ENCODE measurements around the gene XKR3.
"Not testable (repeated sequence)": the region's sequence is repeated elsewhere in the genome, so short reads cannot be mapped to it uniquely, and the experiment has no call there.

The XKR3 gene

GRCh38 chr22:16824716-16825687, at the start of gene XKR3:
TSS of gene XKR3 (minus strand) at chr22:16825411. CDS start at chr22:16808073, 17,338 bp downstream.
- peak; percentile 81 to 87 for DNase-seq

- not testable (repeated sequence) for DNase-seq
These were observed 44.4 kb upstream of the XKR3 start for GRCh38 chr22:16869640-16870039.

GRCh38 chr22:16866167-16866566, 41.0 kb upstream of the XKR3 start:
- DNase-seq: no peak

GRCh38 chr22:16856851-16857250, 31.6 kb upstream of the XKR3 start:
- DNase-seq: not testable (repeated sequence)

GRCh38 chr22:16854631-16855030, 29.4 kb upstream of the XKR3 start:
- peak; percentile 79 to 90 for DNase-seq

GRCh38 chr22:16851268-16851996, 26.2 kb upstream of the XKR3 start:
- peak in 1 of 2 experiments; percentile 7 for DNase-seq

GRCh38 chr22:16847271-16847670, 22.1 kb upstream of the XKR3 start:
- peak; percentile 36 to 56 for DNase-seq

- DNase-seq: no peak
These were observed 20.7 kb upstream of the XKR3 start for GRCh38 chr22:16845881-16846280.

GRCh38 chr22:16845465-16845864, 20.3 kb upstream of the XKR3 start:
- DNase-seq: no peak

- no peak for DNase-seq
These were observed 19.3 kb upstream of the XKR3 start for GRCh38 chr22:16844529-16844928.

- DNase-seq: no peak
These were observed 12.9 kb upstream of the XKR3 start for GRCh38 chr22:16838073-16838472.

GRCh38 chr22:16834971-16835370, 9.8 kb upstream of the XKR3 start:
- peak; percentile 27 to 58 for DNase-seq

GRCh38 chr22:16831257-16831656, 6.0 kb upstream of the XKR3 start:
- DNase-seq: no peak

GRCh38 chr22:16829985-16830384, 4.8 kb upstream of the XKR3 start:
- no peak for DNase-seq

- DNase-seq: no peak
These were observed 3.7 kb upstream of the XKR3 start for GRCh38 chr22:16828876-16829275.

- DNase-seq: no peak
These were observed 2.3 kb upstream of the XKR3 start for GRCh38 chr22:16827506-16827905.

GRCh38 chr22:16819249-16819648, 6.0 kb downstream of the XKR3 start:
- no peak for DNase-seq

GRCh38 chr22:16818538-16818937, 6.7 kb downstream of the XKR3 start:
- no peak for DNase-seq

- DNase-seq: no peak
These were observed 10.1 kb downstream of the XKR3 start for GRCh38 chr22:16815073-16815472.

GRCh38 chr22:16810188-16810802, 14.9 kb downstream of the XKR3 start:
- no peak for DNase-seq

GRCh38 chr22:16808744-16809143, 16.5 kb downstream of the XKR3 start:
- DNase-seq: no peak

- no peak for DNase-seq
These were observed 18.1 kb downstream of the XKR3 start for GRCh38 chr22:16807109-16807508.

- no peak for DNase-seq
These were observed 18.8 kb downstream of the XKR3 start for GRCh38 chr22:16806401-16806800.
